GM19099 (cell line): ENCODE results near the gene TNFSF12.
A peak's percentile ranks its signal among the peaks of the same experiment; 100 is the strongest.

Experiments
- POLR2A ChIP-seq: IDR thresholded peaks from 3 replicates; pipeline ENCODE4 v1.6.1; 2011; ENCODE audit warnings: low read depth; ENCODE audit not compliant: insufficient read length; ENCODE audit errors: extremely low read depth

Gene TNFSF12

DNA sequence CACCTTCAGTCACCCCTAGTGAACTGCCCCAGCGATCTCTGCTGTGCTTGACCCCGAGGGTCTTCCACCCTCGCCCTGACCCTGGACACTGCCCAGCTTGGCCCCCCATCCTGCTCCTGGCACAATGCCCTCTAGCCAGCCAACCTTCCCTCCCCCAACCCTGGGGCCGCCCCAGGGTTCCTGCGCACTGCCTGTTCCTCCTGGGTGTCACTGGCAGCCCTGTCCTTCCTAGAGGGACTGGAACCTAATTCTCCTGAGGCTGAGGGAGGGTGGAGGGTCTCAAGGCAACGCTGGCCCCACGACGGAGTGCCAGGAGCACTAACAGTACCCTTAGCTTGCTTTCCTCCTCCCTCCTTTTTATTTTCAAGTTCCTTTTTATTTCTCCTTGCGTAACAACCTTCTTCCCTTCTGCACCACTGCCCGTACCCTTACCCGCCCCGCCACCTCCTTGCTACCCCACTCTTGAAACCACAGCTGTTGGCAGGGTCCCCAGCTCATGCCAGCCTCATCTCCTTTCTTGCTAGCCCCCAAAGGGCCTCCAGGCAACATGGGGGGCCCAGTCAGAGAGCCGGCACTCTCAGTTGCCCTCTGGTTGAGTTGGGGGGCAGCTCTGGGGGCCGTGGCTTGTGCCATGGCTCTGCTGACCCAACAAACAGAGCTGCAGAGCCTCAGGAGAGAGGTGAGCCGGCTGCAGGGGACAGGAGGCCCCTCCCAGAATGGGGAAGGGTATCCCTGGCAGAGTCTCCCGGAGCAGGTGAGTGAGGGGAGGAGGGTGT, 9.9 kb downstream of the TNFSF12 start, which contains the start of gene TNFSF13:
TNFSF13 (plus strand) TSS at position 207 of the 776 bp plus-strand sequence; CDS start at position 497, 290 bp downstream.
- TF ChIP-seq POLR2A: no peak

GRCh38 chr17:7559320-7560171, 10.7 kb downstream of the TNFSF12 start:
- TF ChIP-seq POLR2A: no peak

DNA sequence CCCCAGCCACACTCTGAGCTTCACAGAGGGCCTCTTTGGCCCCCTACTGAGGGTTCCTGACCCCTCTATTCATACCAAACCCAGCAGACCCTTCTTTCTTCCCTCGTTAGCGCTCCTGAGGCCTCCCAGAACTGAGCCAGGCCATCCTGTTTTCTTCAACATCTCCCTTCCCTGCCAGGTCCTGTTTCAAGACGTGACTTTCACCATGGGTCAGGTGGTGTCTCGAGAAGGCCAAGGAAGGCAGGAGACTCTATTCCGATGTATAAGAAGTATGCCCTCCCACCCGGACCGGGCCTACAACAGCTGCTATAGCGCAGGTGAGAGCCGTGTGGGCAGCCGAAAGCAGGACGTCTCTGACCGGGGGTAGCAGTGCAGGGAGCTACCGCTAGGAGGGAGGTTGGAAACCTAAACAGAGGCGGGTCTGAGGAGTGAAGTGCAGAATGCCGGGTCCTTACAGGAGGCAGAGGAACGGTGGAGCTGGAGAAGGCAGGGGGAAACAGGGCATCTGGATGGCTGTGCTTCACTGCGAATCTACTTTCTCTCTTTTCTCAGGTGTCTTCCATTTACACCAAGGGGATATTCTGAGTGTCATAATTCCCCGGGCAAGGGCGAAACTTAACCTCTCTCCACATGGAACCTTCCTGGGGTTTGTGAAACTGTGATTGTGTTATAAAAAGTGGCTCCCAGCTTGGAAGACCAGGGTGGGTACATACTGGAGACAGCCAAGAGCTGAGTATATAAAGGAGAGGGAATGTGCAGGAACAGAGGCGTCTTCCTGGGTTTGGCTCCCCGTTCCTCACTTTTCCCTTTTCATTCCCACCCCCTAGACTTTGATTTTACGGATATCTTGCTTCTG, 11.5 kb downstream of the TNFSF12 start:
- peak; percentile 22 for TF ChIP-seq POLR2A

GRCh38 chr17:7561028-7561575, 12.2 kb downstream of the TNFSF12 start:
- TF ChIP-seq POLR2A: no peak

DNA sequence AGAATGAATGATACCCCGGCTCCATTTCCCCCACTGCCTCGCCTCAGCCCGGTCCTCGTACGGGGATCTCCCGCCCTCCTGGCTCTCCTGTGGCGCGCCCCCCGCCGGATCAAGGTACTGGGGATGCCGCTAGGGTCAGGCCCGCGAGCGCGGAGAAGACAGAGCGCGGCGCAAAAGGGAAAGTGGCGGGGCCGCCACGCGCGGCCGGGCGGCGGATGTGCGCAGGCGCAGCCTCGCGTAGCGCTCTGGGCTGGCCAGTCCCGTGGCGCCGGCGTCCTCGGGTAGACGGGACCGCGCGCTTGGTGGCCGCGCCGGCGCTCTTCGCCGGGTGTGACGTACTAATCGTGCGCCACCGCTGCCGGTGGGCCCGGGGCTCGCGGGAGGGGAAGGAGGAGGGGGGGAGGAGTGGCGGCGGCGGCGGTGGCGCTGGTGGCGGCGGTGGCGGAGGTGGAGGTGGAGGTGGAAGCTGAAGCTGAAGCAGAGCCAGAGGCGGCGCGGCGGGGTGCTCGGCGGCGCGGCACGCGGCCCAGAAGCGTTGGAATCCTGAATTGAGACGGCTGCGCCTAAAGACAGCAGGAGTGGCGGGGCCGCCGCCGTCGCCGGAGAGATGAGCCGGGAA, 12.8 kb downstream of the TNFSF12 start, which contains the start of gene SENP3:
SENP3 (plus strand) TSS at position 331 of the 619 bp plus-strand sequence. CDS start 1,158 bp downstream, outside the sequence.
- TF ChIP-seq POLR2A: peak; percentile 72

DNA sequence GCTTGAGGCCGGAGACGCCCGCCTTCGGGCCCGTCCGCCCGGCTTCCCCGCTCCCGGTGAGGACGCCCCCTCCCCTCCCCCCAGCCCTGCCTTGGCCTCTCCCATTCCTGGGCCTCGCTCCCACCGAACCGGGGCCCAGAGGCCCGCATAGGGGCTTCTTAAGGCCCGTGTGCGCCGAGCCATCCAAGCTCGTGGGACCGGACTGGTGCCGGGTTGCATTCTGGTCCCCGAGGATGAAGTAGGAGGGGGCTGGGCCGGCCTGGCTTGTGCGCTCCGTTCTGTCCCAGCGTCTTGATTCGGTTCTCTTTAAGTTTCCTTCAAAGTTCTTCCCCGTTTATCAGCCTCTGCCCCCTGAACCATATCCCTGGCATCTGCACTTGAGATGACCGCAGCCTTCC, 13.3 kb downstream of the TNFSF12 start:
- TF ChIP-seq POLR2A: no peak

- TF ChIP-seq POLR2A: no peak
Measured at GRCh38 chr17:7563115-7563869, 14.4 kb downstream of the TNFSF12 start.

DNA sequence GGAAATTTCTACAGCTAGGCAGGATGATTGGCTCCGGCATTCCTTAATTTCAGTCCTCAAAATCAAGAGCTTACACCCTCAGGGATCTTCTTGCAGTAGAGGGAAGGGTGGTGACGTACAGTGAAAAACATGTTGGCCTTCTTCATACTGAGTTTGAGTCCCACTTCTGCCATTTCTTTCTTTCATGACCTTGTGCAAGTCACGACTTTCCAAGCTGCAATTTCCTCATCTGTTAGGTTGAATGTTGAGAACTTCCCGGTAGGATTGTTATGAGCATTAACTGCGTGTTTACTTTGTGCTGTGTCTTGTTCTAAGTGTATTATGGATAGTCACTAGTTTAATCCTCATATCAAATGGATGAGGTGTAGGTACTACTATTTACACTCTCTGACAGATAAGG, 20.7 kb downstream of the TNFSF12 start:
- TF ChIP-seq POLR2A: no peak

DNA sequence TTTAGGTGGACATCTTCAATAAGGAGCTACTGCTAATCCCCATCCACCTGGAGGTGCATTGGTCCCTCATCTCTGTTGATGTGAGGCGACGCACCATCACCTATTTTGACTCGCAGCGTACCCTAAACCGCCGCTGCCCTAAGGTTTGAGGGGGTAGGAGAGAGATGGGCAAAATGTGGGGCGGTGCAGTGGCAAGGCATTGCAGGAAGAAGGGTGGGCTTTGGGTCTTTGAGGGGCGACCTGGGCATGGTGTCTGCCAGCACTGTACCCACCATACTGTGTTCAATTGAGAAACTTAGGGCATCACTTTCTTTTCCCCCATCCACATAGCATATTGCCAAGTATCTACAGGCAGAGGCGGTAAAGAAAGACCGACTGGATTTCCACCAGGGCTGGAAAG, 21.5 kb downstream of the TNFSF12 start:
- no peak for TF ChIP-seq POLR2A

GRCh38 chr17:7572338-7572587, 23.4 kb downstream of the TNFSF12 start:
- TF ChIP-seq POLR2A: no peak

DNA sequence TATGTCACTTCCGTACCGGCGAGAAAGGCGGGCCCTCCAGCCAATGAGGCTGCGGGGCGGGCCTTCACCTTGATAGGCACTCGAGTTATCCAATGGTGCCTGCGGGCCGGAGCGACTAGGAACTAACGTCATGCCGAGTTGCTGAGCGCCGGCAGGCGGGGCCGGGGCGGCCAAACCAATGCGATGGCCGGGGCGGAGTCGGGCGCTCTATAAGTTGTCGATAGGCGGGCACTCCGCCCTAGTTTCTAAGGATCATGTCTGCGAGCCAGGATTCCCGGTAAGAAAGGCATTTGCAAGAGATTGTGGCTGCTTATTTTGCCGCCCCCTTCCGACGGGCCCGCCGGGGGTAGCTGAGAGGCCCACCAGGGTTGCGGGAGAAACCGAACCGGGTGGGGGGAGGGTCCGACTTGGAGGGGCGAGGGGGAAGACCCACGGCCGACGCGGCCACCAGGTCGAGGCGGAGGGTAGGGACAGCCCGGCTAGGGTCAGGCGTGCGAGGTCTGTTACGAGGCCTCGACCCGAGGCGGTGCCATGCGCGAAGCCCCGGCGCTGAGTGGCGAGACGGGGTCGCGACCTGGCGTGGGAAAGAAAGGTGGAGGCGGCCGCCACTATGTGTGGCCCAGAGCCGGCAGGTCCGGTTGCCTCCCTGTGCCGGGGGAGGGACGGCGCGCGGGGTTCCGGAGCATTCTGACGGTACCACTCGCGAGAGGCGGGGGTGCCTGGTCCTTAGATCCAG, 23.9 kb downstream of the TNFSF12 start:
- TF ChIP-seq POLR2A: peak; percentile 99

DNA sequence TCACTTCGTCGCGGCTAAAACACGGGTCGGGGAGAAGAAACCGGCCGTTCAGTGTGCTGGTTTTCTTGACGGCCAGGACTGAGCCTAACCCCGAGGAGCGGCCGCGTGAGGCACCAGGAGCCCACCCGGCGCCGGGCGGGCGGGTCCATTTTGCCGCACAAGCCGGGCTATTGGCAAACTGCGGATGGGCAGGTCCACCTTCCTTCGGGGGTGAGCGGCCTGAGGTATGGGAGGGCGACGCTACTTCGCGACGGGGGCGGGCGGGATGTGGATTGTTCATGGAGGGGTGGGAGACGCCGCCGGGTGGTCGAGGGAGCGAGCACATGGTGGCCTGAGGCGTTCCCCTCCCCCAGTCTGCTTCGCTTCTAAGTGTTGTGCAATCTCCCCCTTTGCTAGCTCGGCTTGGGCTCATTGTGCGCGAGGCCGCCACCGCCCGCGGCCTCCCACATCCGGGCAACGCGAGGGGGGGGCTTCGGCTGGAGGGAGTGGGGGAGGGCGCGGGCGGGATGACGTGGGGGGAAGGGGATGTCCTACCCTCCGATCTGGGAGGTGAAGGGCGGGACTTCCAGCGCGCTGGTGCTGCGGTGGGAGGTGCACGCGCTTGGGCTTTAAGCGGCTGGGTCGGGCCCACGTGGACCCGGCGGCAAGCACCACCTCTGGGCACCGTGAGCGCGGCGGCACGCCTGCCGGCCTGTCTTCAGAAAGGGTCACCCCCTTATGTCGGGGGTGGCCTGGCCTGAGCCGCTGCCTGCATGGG, 24.6 kb downstream of the TNFSF12 start:
- peak; percentile 63 for TF ChIP-seq POLR2A

DNA sequence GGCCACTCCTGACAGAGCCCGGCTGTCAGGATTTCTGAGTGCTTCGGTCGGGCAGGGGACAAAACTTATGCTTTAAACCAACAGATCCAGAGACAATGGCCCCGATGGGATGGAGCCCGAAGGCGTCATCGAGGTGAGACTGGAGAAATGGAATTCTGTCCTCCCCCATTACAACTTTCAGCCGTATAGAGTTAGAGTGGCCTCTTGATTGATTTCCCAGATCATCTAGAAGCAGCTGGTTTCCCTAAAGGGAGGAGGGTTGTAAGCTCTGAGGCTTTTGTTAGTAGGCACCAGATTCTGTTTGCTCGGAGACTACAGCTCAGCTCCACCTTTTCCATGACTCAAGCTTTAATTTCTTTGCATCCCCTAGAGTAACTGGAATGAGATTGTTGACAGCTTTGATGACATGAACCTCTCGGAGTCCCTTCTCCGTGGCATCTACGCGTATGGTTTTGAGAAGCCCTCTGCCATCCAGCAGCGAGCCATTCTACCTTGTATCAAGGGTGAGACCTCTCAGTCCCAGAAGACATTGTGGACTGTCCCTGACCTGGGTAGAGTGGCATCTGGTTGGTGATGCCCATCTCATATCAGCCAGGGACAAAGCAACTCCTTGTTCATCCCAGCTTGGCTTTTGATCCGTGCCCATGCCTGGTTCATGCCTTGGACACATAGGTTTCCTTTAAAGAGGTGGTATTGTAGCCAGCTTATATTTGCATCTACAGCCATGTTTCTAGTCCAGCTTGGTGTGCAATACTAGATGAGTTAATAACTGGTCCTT, 25.5 kb downstream of the TNFSF12 start:
- no peak for TF ChIP-seq POLR2A
